Activated effector memory CD4-positive, alpha-beta T cell treated with Interleukin-2 at 50 U/mL for 16 hours (primary cell): ENCODE measurements around the gene THAP11.
A peak's percentile ranks its signal among the peaks of the same experiment; 100 is the strongest.
"Not testable (repeated sequence)": the region's sequence is repeated elsewhere in the genome, so short reads cannot be mapped to it uniquely, and the experiment has no call there.

Experiments used
- DNase-seq: peaks from one replicate; pipeline ENCODE4 v3.0.0-alpha.2; 2020

The THAP11 gene

GRCh38 chr16:67841816-67842508 is at the start of gene THAP11:
THAP11 (plus strand) TSS chr16:67842320; CDS start chr16:67842555, 235 bp downstream.
- peak; percentile 92 for DNase-seq

- DNase-seq: no peak
Observed at GRCh38 chr16:67796099-67796718, 45.9 kb upstream of the THAP11 start.

DNA sequence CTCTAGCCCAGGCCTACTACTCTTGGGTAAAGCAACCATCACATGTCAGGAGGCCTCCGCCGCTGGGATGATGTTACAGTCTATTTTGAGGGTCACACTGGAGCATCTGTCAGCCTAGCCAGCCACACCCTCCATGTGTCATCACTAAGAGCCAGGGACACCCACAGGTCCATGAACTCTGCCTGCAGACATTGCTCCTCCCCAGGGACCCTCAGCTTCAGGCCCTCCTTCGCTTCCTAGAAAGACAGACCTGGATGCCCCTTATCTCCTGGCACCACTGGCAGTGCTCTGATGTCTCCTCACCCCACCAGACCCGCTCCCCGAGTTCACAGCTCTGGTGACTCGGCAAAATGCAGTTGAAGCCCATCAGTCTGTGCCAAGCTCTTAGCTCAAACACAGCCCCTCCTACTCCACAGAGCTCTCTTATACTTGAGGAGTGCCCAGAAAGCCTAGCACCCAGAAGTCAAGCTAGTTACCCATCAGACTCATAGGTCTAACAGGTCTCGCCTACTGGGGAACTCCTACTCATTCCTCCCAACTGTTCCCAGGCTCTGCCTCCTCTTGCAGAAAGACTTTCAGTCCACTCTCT is 41.7 kb upstream of the THAP11 start:
- no peak for DNase-seq

DNA sequence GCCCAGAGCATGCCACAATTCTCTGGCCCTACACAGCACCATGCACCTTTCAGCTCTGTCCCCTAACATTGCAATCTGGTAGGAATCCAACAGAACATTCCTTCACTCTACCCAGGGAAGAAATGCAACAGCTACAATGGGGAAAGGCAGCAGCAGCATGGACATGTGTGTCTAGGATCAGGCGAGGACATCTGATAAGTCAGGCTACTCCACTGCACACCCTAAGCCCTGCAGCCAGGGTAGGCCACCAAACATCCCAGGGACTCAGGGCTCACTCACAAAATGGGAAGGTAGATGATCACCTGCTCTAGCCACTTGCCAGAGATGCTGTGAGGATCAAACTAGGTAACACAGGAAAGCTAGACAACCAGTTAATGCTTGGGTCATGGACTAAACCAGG is 40.9 kb upstream of the THAP11 start:
- no peak for DNase-seq

DNA sequence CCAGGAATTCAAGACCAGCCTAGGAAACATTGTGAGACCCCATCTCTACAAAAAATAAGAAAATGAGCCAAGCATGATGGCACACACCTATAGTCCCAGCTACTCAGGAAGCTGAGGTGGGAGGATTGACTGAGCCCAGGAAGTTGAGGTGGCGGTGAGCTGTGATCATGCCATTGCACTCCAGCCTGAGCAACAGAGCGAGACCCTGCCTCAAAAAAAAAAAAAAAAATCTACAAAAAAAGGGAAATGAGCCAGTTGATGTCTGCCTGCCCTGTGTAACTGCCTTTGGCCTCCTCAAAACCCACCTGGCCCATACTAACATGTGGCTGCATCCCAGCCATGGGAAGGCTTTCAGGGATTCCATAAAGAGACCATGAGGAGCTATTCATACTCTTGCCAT is 40.2 kb upstream of the THAP11 start:
- DNase-seq: peak; percentile 31

GRCh38 chr16:67803894-67804293 is 38.2 kb upstream of the THAP11 start:
- DNase-seq: no peak

DNA sequence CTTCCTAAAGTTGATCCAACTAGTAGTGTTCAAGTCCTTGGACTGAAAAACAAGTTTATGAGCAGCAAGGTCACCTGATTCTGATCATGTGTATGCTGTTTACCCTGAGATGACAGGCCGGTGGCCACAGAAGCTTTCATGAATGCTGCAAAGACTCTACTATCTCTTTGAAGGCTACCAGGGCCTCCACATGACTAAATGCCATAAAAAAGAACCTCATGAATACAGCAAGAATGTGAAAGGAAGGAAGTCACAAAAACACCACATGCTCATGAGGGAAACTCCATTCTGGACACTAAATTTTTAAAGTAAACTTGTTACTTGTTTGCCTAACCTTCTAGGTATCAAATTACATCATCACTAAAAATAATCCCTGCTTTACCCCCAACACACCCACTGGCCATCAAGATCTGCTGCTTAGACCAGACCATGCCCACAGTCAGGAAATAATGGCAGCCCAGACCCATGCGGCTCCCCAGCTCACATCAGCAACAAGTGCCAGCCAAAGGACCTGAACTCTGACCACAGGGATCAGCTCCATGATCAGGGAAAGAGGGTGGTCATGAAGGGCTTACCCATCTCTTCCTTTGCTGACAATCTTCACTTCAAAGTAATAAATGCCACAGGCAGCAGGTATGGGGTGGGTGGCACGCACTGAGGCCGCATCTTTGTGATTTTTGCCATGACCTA is 37.1 kb upstream of the THAP11 start:
- DNase-seq: no peak

DNA sequence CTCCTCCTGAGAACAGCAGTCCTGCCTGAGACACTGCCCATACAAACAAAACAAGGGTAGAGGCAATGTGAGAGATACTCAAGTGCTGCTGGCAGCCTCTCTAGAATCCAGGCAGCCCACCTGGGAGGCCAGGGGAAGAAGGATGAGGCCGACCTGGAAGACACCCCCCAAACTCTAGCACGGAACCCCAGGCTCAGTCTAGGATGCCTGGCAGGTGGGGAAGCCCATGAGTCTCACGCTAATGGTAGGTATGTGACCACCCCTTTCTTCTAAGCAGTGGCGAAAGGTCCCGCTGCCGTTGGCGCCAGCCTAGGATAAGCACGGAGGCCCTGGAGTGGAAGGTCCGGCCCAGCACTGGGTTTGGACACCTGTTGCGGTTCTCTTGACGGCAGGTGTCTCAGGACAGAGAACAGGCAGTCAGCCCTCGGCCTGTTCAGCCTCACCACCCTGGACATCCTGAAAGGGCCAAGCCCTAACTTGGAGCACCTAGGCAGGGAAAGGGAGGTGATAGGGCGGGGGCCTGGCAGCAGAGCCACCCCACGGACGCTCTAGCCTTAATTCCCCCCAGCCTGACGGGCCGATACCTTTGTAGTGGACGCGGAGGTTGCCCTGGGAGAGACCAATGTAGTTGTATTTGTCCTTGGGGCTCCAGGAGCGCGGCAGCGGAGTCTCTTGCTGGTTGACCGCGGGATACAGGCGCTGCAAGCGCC is 36.2 kb upstream of the THAP11 start:
- DNase-seq: no peak

GRCh38 chr16:67806428-67807147 is 35.5 kb upstream of the THAP11 start, which contains the start of the genes RANBP10 and TSNAXIP1:
RANBP10 (minus strand) TSS chr16:67806560; CDS start chr16:67806536, 24 bp downstream.
TSNAXIP1 (plus strand) TSS chr16:67806889; CDS start chr16:67807150, 261 bp downstream.
- peak; percentile 93 for DNase-seq

- no peak for DNase-seq
Observed at GRCh38 chr16:67807148-67807682, 34.9 kb upstream of the THAP11 start.

DNA sequence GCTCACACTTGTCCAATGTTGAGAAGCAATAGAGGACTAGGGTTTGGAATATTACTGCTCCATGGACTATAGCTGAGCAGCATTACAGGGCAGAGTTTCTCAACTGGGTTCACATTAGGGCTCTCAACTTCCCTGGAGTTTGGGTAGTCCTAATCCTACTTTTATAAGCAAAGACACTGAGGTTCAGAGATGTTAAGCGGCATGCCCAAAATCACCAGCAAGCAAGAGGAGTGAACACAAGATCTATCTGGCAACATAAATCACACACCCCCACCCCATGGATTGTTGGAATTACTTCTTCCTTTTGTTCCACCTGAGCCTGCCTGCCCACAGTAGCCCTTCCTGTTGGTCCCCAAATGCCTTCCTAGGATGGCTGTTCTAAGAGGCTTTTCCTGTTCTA is 30.2 kb upstream of the THAP11 start:
- DNase-seq: no peak

GRCh38 chr16:67814567-67814966 is 27.6 kb upstream of the THAP11 start:
- DNase-seq: no peak

DNA sequence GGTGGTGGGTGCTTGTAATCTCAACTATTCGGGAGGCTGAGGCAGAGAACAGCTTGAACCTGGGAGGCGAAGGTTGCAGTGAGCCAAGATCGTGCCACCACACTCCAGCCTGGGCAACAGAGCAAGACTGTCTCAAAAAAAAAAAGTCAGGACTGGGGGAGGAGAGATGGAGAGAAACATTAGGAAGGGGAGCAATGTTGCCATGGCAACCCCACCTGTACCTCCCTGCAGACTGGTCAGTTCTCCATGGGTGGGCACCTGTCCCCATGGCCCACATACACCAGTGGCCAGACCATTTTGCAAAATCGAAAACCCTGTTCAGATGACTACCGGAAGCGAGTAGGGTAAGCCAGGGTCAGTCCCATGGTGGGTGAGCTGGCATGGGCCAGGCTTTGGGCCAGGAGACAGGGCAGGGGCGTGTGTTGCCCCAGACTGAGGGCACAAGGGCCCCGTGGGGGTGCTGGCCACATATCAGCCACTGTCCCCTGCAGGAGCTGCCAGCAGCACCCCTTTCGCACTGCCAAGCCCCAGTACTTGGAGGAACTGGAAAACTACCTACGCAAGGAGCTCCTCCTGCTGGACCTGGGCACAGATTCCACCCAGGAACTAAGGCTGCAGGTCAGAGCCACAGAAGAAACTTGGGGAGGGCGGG is 21.4 kb upstream of the THAP11 start:
- no peak for DNase-seq

DNA sequence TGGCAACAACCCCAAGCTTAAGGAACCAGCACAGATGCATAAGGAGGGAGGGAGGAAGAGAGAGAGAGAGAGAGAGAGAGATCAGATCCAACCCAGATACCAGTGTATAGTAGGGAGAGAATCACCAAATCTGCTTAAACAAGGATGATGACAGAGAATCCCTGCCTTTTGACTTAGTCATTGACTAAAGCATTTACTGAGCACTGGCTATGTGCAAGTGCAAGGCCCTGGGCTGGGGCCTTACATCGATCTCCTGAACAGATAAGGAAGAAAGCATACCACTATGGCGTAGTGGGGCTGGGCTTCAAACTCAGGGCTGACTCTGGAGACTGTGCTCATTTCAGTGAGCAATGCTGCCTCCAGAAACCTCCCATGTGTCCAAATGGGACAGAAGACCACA is 19.6 kb upstream of the THAP11 start:
- DNase-seq: no peak

GRCh38 chr16:67825119-67825518 is 17.0 kb upstream of the THAP11 start:
- no peak for DNase-seq

DNA sequence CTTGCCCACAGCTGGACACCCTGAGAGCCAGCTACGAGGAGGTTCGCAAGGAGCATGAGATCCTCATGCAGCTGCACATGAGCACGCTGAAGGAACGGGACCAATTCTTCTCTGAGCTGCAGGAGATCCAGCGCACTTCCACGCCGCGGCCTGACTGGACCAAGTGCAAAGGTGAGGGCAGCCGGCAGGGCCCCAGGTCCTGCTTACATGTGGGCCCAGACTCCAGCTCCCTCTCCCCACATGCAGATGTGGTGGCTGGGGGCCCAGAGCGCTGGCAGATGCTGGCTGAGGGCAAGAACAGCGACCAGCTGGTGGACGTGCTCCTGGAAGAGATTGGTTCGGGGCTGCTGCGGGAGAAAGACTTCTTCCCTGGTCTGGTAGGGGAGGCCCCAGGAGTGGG is 16.2 kb upstream of the THAP11 start:
- DNase-seq: no peak

GRCh38 chr16:67828651-67829050 is 13.5 kb upstream of the THAP11 start:
- DNase-seq: no peak

- DNase-seq: no peak
Observed at GRCh38 chr16:67833030-67833414, 9.1 kb upstream of the THAP11 start.

GRCh38 chr16:67833415-67834241 is 8.5 kb upstream of the THAP11 start:
- peak; percentile 88 for DNase-seq

- no peak for DNase-seq
Observed at GRCh38 chr16:67834242-67834614, 7.9 kb upstream of the THAP11 start.

- DNase-seq: not testable (repeated sequence)
Observed at GRCh38 chr16:67837190-67837589, 4.9 kb upstream of the THAP11 start.
